Left ventricle myocardium inferior (tissue), 1 donor: ENCODE measurements around the gene CDC42BPB. TPM values are rescaled to one million over a fixed set of nuclear protein-coding genes. Genes with fewer than 3 reads are reported as not detected.
A peak's percentile ranks its signal among the peaks of the same experiment; 100 is the strongest.

Source experiments
- DNase-seq: peaks from one replicate; pipeline ENCODE4 v3.0.0-alpha.2; 2020
- H3K27ac ChIP-seq: fragments of 200-600 bp; replicated peaks from 2 replicates; pipeline ENCODE4 v1.8.0; 2021
- H3K27me3 ChIP-seq: fragments of 200-600 bp; 2 replicates; pipeline ENCODE4 v1.8.0; 2021; ENCODE audit warnings: low read depth
- H3K36me3 ChIP-seq: fragments of 200-600 bp; 2 replicates; pipeline ENCODE4 v1.8.0; 2021
- H3K4me1 ChIP-seq: fragments of 200-600 bp; 2 replicates; pipeline ENCODE4 v1.8.0; 2021
- H3K4me3 ChIP-seq: fragments of 200-600 bp; 2 replicates; pipeline ENCODE4 v1.8.0; 2021; ENCODE audit warnings: mild to moderate bottlenecking, moderate library complexity
- H3K9me3 ChIP-seq: fragments of 200-600 bp; replicated peaks from 2 replicates; pipeline ENCODE4 v1.8.0; 2021
- CTCF ChIP-seq: fragments of 200-600 bp; IDR thresholded peaks from 2 replicates; pipeline ENCODE4 v1.8.0; 2021; ENCODE audit warnings: antibody characterized with exemption, mild to moderate bottlenecking, borderline replicate concordance
- intact Hi-C: fragments of 100-400 bp; cut with micrococcal nuclease; formaldehyde crosslinking; loops from one replicate; pipeline ENCODE4 v1.11.0; 2022
- total RNA-seq: library from RNA; stranded (reverse); fragmentation: NEBNext Ultra II Directional; extraction: Animal tissue kit (Norgen Biotek cat#: 25700); gene quantifications from one replicate; pipeline ENCODE4 v1.2.1, GENCODE V29; 2021
- donor health status: DM: no; HTN: yes; CAD: no; lungs with severe emphysema.

CDC42BPB gene
- total RNA-seq, 1 donor from 2014 or later: 67.1 TPM

- H3K36me3 ChIP-seq: no peaks in the 10 kb centered on the region
- no peak overlapping the region for H3K4me3 ChIP-seq
- intact Hi-C loops: no loop called here
- DNase-seq: no peak
- no peak overlapping the region for H3K27ac ChIP-seq
- no peaks in the 10 kb centered on the region for H3K27me3 ChIP-seq
- H3K9me3 ChIP-seq: no peaks in the 10 kb centered on the region
- TF ChIP-seq CTCF: no peak
- H3K4me1 ChIP-seq: peaks cover 44% of the 10 kb centered on the region
Observed at GRCh38 chr14:103064436-103064835, 7.1 kb upstream of the CDC42BPB start.

- Histone ChIP-seq H3K27me3 (no peaks in the 10 kb centered on the region), H3K9me3 (no peaks in the 10 kb centered on the region), H3K27ac (no peak overlapping the region), H3K36me3 (no peaks in the 10 kb centered on the region), H3K4me3 (no peak overlapping the region), H3K4me1 (peaks cover 42% of the 10 kb centered on the region)
- TF ChIP-seq CTCF: no peak
- no peak for DNase-seq
- intact Hi-C loops: no loop called here
Observed at GRCh38 chr14:103061482-103061976, 4.2 kb upstream of the CDC42BPB start.

GRCh38 chr14:103059556-103059955, 2.2 kb upstream of the CDC42BPB start:
- no peaks in the 10 kb centered on the region for H3K36me3 ChIP-seq
- no peaks in the 10 kb centered on the region for H3K9me3 ChIP-seq
- intact Hi-C loops: no loop called here
- no peaks in the 10 kb centered on the region for H3K27me3 ChIP-seq
- TF ChIP-seq CTCF: no peak
- no peak for DNase-seq
- no peak overlapping the region for H3K27ac ChIP-seq
- no peak overlapping the region for H3K4me3 ChIP-seq
- peaks cover 51% of the 10 kb centered on the region for H3K4me1 ChIP-seq

DNA sequence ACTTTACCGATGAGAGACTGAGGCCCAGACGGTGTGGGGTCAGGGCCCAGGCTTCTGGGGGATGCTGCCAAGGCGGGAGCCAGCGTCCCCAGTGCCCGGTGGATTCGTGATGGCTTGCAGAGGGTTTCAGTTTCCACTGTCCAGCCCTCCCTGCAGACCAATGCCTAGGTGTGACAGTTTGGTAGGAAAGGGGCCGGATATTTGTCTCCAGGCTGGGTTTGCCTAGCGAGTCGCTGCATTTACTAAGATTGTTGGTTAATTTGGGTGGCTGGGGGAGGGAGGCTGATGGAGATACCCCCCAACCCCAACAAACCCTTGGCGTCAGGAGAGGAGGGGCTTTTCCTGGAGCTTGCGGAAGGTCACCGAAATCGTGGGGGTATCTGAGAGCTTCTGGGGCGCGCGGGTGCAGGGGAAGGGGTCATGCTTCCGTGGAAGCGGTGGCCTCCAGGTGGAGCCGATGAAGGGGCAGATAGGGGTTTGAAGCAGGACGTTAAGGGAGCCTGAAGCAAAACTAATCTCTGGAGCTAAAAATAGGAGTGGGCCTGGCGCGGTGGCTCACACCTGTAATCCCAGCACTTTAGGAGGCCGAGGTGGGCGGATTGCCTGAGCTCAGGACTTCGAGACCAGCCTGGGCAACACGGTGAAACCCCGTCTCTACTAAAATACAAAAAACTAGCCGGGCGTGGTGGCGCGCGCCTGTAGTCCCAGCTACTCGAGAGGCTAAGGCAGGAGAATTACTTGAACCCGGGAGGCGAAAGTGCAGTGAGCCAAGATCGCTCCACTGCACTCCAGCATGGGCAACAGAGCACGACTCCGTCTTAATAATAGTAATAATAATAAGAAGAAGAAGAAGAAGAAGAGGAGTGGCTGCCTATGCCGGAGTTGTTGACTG, 1.1 kb upstream of the CDC42BPB start:
- peaks cover 61% of the 10 kb centered on the region for H3K4me1 ChIP-seq
- no peaks in the 10 kb centered on the region for H3K9me3 ChIP-seq
- no peaks in the 10 kb centered on the region for H3K36me3 ChIP-seq
- H3K4me3 ChIP-seq: peak overlapping the region; percentile 100
- peak overlapping the region; percentile 99 for H3K27ac ChIP-seq
- no peaks in the 10 kb centered on the region for H3K27me3 ChIP-seq
- intact Hi-C loops: no loop called here
- DNase-seq: no peak
- no peak for TF ChIP-seq CTCF

- TF ChIP-seq CTCF: no peak
- intact Hi-C loops: no loop called here
- Histone ChIP-seq H3K4me3 (peak overlapping the region; percentile 100), H3K27ac (peak overlapping the region; percentile 99), H3K27me3 (no peaks in the 10 kb centered on the region), H3K4me1 (peaks cover 71% of the 10 kb centered on the region), H3K36me3 (no peaks in the 10 kb centered on the region), H3K9me3 (no peaks in the 10 kb centered on the region)
- peak; percentile 40 for DNase-seq
Observed at GRCh38 chr14:103057028-103057371, 349 bp downstream of the CDC42BPB start.
